A673 (cell line): ENCODE data around the gene NAA10. TPM values are rescaled to one million over a fixed set of nuclear protein-coding genes. Genes with fewer than 3 reads are reported as not detected.

Experiments
- BruUV-seq: library from RNA; stranded (reverse); fragments of 400-500 nt; replicated peaks from 2 replicates; lab custom pipeline; 2021; lab: Mats Ljungman, UMichigan
- CTCF ChIA-PET: fragments of 300-600 bp; sonication (Branson Sonifier 250); formaldehyde crosslinking; loops from one replicate; lab custom pipeline; 2022; ENCODE audit warnings: antibody characterized with exemption; lab: Charles Lee
- POLR2A ChIA-PET: fragments of 300-600 bp; sonication (Branson Sonifier 250); formaldehyde crosslinking; loops from one replicate; lab custom pipeline; 2022; ENCODE audit warnings: antibody characterized with exemption; ENCODE audit not compliant: low non-redundant PET; lab: Charles Lee
- DNase-seq: peaks from one replicate; pipeline ENCODE4 v3.0.0-alpha.2; 2015; ENCODE audit warnings: low spot score
- H3K27ac ChIP-seq: fragments of 200-600 bp; sonication (generic); 2 replicates; pipeline ENCODE4 v1.5.1; 2016; ENCODE audit warnings: mixed run types, low read depth, mild to moderate bottlenecking, mixed read lengths, antibody characterized with exemption, low read length; ENCODE audit not compliant: poor library complexity, severe bottlenecking
- H3K27me3 ChIP-seq: fragments of 200-600 bp; sonication (generic); replicated peaks from 2 replicates; pipeline ENCODE4 v1.6.1; 2017; ENCODE audit warnings: mixed run types, low read depth, mild to moderate bottlenecking, mixed read lengths, antibody characterized with exemption, low read length; ENCODE audit not compliant: insufficient read depth, poor library complexity
- H3K36me3 ChIP-seq: fragments of 200-600 bp; sonication (generic); 2 replicates; pipeline ENCODE4 v1.6.1; 2016; ENCODE audit warnings: mixed run types, mild to moderate bottlenecking, mixed read lengths, antibody characterized with exemption, low read length; ENCODE audit not compliant: insufficient read depth, poor library complexity, severe bottlenecking
- H3K4me1 ChIP-seq: fragments of 200-600 bp; sonication (generic); 2 replicates; pipeline ENCODE4 v1.6.1; 2017; ENCODE audit warnings: mixed run types, mild to moderate bottlenecking, mixed read lengths, antibody characterized with exemption, low read length; ENCODE audit not compliant: insufficient read depth, poor library complexity, severe bottlenecking
- H3K4me3 ChIP-seq: fragments of 200-600 bp; sonication (generic); 2 replicates; pipeline ENCODE4 v1.5.1; 2016; ENCODE audit warnings: low read depth, mixed run types, mild to moderate bottlenecking, mixed read lengths, low read length; ENCODE audit not compliant: poor library complexity, severe bottlenecking
- H3K9me3 ChIP-seq: fragments of 200-600 bp; sonication (generic); 2 replicates; pipeline ENCODE4 v1.6.1; 2016; ENCODE audit warnings: mixed run types, low read depth, mild to moderate bottlenecking, mixed read lengths, antibody characterized with exemption, low read length; ENCODE audit not compliant: poor library complexity, severe bottlenecking
- EZH2 ChIP-seq: fragments of 200-600 bp; sonication (generic); IDR thresholded peaks from 2 replicates; pipeline ENCODE4 v1.6.1; 2017; ENCODE audit warnings: borderline replicate concordance, low read depth, mild to moderate bottlenecking, mixed read lengths, antibody characterized with exemption, low read length; ENCODE audit not compliant: poor library complexity, severe bottlenecking
- intact Hi-C: fragments of 100-400 bp; cut with micrococcal nuclease; formaldehyde crosslinking; loops from one replicate; pipeline ENCODE4 v1.10.0; 2022; ENCODE audit not compliant: unreplicated experiment
- total RNA-seq: library from RNA; stranded (reverse); gene quantifications from 2 replicates; pipeline ENCODE4 v1.2.3, GENCODE V29; 2021
- TF ChIP-seq, protein P1 (sequence below): fragments of 300-800, 200-600 bp; sonication (generic); conservative IDR thresholded peaks from 2 replicates; pipeline ENCODE4 v1.5.1; 2017; ENCODE audit warnings: low read depth, mild to moderate bottlenecking, antibody characterized with exemption, low read length, moderate library complexity, mixed read lengths

Gene NAA10
- total RNA-seq, 1 experiment from 2014 or later, result 140 TPM

DNA sequence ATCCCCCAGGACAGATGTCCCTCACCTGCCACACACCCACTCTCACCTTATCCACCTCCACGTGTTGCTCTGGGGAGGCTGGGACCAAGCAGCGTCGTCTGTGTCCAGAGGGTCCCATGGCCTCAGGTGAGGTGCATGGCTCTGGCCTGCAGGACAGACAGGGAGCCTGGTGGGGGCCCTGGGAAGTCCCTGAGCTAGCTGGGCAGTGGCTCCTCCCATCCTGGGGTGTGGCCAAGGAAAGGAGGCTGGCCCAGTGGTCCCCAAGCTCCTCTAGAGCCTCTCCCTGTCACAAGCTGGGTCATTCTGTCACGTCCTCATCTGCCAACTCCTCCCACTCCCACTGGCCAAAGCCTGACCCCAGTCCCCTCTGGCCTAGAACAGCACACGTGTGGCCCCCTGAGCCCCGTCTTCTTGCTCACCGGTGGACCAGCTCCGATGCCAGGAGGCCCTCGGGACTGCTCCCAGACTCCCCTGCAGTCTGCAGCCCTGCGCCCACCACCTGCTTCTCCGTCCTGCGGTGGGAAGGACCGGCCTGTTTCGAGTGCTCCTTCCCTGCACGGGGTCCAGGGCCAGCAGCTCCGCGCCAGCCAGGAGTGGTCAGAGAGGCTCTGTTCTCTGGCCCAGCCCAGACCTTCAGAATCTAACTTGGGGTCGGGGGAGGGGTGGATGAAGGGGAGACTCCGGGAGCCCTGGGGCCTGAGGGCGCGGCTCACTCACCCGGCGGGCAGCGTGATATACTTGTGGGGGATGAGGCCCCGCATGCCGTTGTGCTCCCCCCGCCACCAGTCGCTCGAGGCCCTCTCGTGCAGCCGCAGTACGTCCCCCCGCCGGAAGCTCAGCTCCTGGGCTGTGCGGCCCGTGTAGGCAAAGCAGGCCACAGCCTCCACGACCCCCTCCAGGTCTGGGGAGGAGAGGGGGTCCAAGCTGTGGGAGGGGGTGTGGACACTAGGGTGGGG lies 25.5 kb downstream of the NAA10 start:
- ChIA-PET POLR2A (interaction anchor here (0.7 kb wide), 1 partner anchor 22 kb away, joined by 7 read pairs; no protein-coding TSS in a partner anchor), CTCF (interaction anchor here (0.6 kb wide), 1 partner anchor 105 kb away, joined by 5 read pairs; no protein-coding TSS in a partner anchor)
- Histone ChIP-seq H3K4me1 (no peaks in the 10 kb centered on the region), H3K27ac (no peak overlapping the region), H3K4me3 (no peak overlapping the region), H3K27me3 (no peaks in the 10 kb centered on the region), H3K9me3 (no peaks in the 10 kb centered on the region), H3K36me3 (no peaks in the 10 kb centered on the region)
- intact Hi-C loops, result no loop called here
- no peak for DNase-seq
- TF ChIP-seq, protein P1, sequence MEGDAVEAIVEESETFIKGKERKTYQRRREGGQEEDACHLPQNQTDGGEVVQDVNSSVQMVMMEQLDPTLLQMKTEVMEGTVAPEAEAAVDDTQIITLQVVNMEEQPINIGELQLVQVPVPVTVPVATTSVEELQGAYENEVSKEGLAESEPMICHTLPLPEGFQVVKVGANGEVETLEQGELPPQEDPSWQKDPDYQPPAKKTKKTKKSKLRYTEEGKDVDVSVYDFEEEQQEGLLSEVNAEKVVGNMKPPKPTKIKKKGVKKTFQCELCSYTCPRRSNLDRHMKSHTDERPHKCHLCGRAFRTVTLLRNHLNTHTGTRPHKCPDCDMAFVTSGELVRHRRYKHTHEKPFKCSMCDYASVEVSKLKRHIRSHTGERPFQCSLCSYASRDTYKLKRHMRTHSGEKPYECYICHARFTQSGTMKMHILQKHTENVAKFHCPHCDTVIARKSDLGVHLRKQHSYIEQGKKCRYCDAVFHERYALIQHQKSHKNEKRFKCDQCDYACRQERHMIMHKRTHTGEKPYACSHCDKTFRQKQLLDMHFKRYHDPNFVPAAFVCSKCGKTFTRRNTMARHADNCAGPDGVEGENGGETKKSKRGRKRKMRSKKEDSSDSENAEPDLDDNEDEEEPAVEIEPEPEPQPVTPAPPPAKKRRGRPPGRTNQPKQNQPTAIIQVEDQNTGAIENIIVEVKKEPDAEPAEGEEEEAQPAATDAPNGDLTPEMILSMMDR, result no peak
- no peak for TF ChIP-seq EZH2
- no TSS peak for BruUV-seq

DNA sequence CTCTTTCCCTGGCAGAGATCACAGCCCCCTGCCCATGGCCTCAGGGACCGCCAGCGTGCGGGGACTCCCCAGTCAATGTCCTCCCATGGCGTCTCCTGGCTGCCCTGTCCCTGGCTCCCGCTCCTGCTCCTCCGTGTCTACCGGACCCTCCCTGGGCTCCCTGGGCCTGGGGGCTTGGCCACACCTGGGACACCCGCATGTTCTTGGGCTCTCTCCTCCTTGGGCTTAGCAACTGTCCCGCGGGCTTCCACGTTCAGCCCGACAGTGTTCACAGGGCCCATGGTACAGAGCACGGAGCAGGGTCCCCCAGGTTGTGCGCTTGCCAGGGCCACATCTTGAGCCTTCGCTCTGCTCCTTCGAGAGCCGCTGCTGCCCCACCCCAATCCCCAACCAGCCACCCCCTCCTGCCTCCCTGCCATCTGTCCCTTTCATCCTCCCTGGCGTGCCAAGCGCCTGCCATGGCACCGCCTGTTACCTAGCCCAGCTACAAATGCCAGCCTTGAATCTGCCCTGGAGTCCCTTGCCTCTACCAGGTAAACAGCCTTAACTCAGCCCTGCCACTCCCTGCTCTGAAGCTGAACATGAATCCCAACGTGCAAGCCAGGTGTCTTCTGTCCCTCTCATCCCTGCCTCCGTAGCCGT lies 26.5 kb downstream of the NAA10 start:
- no TSS peak for BruUV-seq
- no peak for DNase-seq

DNA sequence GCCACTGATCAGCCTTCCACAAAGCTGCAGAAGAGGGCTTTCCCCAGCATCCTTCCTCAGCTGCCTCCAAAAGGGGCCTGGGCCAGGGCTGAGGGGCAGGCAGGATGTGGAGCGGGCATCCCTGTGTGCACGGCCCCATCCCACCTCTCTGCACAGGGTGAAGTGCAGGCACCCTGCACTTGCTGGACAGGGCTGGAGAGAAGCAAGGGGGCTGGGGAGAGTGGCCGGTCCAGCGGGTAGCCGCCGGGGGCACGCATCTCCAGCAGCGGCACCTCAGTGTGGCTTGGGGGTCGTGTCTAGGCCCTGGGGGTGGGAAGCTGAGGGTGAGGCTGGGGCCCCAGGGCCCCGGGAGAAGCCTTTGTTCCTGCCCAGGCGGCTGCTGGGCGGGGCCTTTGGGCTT lies 27.4 kb downstream of the NAA10 start:
- TF ChIP-seq EZH2, result no peak
- TF ChIP-seq, protein P1, result no peak
- Histone ChIP-seq H3K36me3 (no peaks in the 10 kb centered on the region), H3K27me3 (no peaks in the 10 kb centered on the region), H3K4me3 (no peak overlapping the region), H3K9me3 (no peaks in the 10 kb centered on the region), H3K27ac (no peak overlapping the region), H3K4me1 (no peaks in the 10 kb centered on the region)
- ChIA-PET POLR2A (no interaction called here), CTCF (no interaction called here)
- BruUV-seq, result no TSS peak
- intact Hi-C loops, result no loop called here
- DNase-seq, result no peak

More for the DNA sequence above, 26.5 kb downstream of the NAA10 start:
- H3K27me3 ChIP-seq, result no peaks in the 10 kb centered on the region
- ChIA-PET CTCF (interaction anchor here (0.6 kb wide), 1 partner anchor 105 kb away, joined by 5 read pairs; no protein-coding TSS in a partner anchor), POLR2A (interaction anchor here (0.7 kb wide), 1 partner anchor 21 kb away, joined by 7 read pairs; no protein-coding TSS in a partner anchor)
- intact Hi-C loops, result no loop called here
- H3K4me1 ChIP-seq, result no peaks in the 10 kb centered on the region
- TF ChIP-seq EZH2, result no peak
- TF ChIP-seq, protein P1, result no peak
- H3K4me3 ChIP-seq, result no peak overlapping the region
- H3K36me3 ChIP-seq, result no peaks in the 10 kb centered on the region
- no peaks in the 10 kb centered on the region for H3K9me3 ChIP-seq
- H3K27ac ChIP-seq, result no peak overlapping the region
